Esophagus squamous epithelium (tissue), 5 donors: ENCODE measurements around the gene EPG5. TPM values are rescaled to one million over a fixed set of nuclear protein-coding genes. Genes with fewer than 3 reads are reported as not detected.
"Not testable (repeated sequence)": the region's sequence is repeated elsewhere in the genome, so short reads cannot be mapped to it uniquely, and the experiment has no call there.

Source experiments
- DNase-seq: peaks from one replicate; lab custom pipeline; 2025; lab: John Stamatoyannopoulos, UW
- H3K27ac ChIP-seq, 4 donors: fragments of 200-600 bp; sonication (generic); one replicate each; pipeline ENCODE4 v1.5.1; 2016 to 2019; ENCODE audit warnings: mild to moderate bottlenecking in 1 of 4
- H3K27me3 ChIP-seq, 4 donors: fragments of 200-600 bp; sonication (generic); 1 replicate in 3 of 4; 2 replicates in 1 of 4; pipeline versions ENCODE4 v1.5.1 to v1.6.0; 2017 to 2021; ENCODE audit warnings: antibody characterized with exemption in 1 of 4
- H3K36me3 ChIP-seq, 3 donors: fragments of 200-600 bp; sonication (generic); one replicate each; pipeline ENCODE4 v1.5.1; 2016 to 2019
- H3K4me1 ChIP-seq, 3 donors: fragments of 200-600 bp; sonication (generic); one replicate each; pipeline ENCODE4 v1.5.1; 2017 to 2019
- H3K4me3 ChIP-seq, 4 donors: fragments of 200-600 bp; sonication (generic); 1 replicate in 3 of 4; 2 replicates in 1 of 4; pipeline ENCODE4 v1.5.1; 2016 to 2019; ENCODE audit warnings: mild to moderate bottlenecking in 2 of 4, moderate library complexity in 1 of 4
- H3K9me3 ChIP-seq, 3 donors: fragments of 200-600 bp; sonication (generic); one replicate each; pipeline ENCODE4 v1.5.1; 2016 to 2019
- CTCF ChIP-seq, 6 experiments: fragments of 450-650 bp in 4 of 6; fragments of 200-600 bp in 2 of 6; sonication (generic) in 2 of 6; IDR thresholded peaks; one replicate each; pipeline ENCODE4 v1.5.1; 2016 to 2019; ENCODE audit warnings: antibody characterized with exemption in 6 of 6, mild to moderate bottlenecking in 4 of 6, moderate library complexity in 4 of 6
- POLR2A ChIP-seq, 4 donors: fragments of 450-650 bp; IDR thresholded peaks; one replicate each; pipeline ENCODE4 v1.6.1; 2017; ENCODE audit warnings: antibody characterized with exemption in 4 of 4, mild to moderate bottlenecking in 4 of 4, moderate library complexity in 3 of 4
- WGBS, 2 donors: methylation state at CpG; one replicate each; pipeline ENCODE4 v1.1.5; 2018; 5-methylcytosine and 5-hydroxymethylcytosine counted together
- intact Hi-C: fragments of 100-400 bp; cut with DNase I; formaldehyde crosslinking; loops from one replicate; pipeline ENCODE4 v1.15.0; 2022
- total RNA-seq, 4 donors: library from RNA; depleted of rRNA; stranded (reverse); fragments of >200 nt; gene quantifications; one replicate each; pipeline ENCODE4 v1.1.0, GENCODE V29; 2016
- donor health status: DM: yes; HTN: yes; CAD: no.

Gene EPG5
- total RNA-seq, 4 donors from 2014 or later, result 7.8 to 28.8 (median 22.6) TPM

DNA sequence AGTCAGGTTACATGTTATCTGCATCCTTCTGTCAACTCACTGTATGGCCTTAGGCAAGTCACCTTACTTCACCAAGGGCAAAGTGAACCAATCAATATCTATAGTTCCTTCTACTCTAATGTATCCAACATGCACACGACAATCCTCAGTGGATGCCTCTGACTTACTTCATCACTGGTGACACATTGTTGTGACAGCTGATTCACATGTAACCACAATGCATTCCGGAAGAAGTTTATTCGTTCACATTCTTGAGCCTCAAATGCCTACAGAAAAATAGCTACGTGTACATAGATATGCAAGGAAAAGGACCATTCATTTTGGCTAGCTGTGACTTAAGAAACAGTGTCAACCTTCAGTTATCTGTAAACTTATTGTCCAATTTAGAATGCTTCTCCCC is 26.3 kb upstream of the EPG5 start:
- DNase-seq, result no peak
- Histone ChIP-seq H3K9me3 (no peaks in the 10 kb centered on the region), H3K27me3 (no peaks in the 10 kb centered on the region), H3K36me3 (peaks cover 0 to 33% (median 0%) of the 10 kb centered on the region in 3 donors), H3K27ac (no peak overlapping the region), H3K4me3 (no peak overlapping the region), H3K4me1 (no peaks in the 10 kb centered on the region)
- WGBS, 2 donors, result 64 to 89% methylated on average over 4 of the region's 4 CpGs
- intact Hi-C loops, result no loop called here
- TF ChIP-seq POLR2A (IDR thresholded peaks at IDR 0.05), result no peak
- no peak for TF ChIP-seq CTCF (IDR thresholded peaks at IDR 0.05)

DNA sequence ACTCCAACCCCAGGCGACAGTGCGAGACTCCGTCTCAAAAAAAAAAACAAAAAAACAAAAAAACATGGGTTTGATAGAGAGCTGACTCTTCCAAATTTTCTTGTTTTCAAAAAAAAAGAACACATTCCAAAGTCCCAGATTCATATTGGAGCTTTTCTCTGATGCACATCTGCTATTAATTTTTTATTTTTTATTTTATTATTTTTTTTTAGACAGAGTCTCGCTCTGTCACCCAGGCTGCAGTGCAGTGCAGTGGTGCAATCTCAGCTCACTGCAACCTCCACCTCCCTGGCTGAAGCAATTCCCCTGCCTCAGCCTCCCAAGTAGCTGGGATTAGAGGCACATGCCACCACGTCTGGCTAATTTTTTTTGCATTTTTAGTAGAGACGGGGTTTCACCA is 25.4 kb upstream of the EPG5 start:
- intact Hi-C loops, H3K27ac ChIP-seq, H3K27me3 ChIP-seq, H3K4me3 ChIP-seq, DNase-seq, H3K4me1 ChIP-seq, H3K9me3 ChIP-seq: not testable (repeated sequence)
- peaks cover 0 to 42% (median 0%) of the 10 kb centered on the region in 3 donors for H3K36me3 ChIP-seq
- 76 to 82% methylated on average over 6 of the region's 6 CpGs for WGBS, 2 donors

DNA sequence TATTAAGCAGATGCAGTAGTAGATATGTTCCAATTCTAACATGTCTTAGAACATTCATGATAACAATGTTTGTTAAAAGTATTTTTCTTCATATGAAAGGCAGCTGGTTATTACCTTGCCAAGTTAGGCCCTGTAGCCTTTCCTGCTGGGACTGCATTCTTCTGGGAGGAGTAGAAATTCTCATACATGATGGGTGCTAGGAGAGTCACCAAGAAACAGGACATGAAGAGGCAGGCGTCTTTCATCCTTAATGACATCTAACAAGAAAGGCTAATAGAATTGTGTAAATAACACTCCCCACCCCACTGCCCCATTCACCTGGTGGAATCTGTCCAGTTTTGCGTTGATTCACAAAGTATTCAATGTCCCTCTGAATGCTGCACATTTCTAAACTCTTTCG is 24.7 kb upstream of the EPG5 start:
- Histone ChIP-seq H3K27me3 (no peaks in the 10 kb centered on the region), H3K4me1 (no peaks in the 10 kb centered on the region), H3K4me3 (no peak overlapping the region), H3K9me3 (no peaks in the 10 kb centered on the region), H3K36me3 (peaks cover 0 to 41% (median 0%) of the 10 kb centered on the region in 3 donors), H3K27ac (no peak overlapping the region)
- WGBS, 2 donors, result 65 to 80% methylated on average over 3 of the region's 3 CpGs
- TF ChIP-seq POLR2A (IDR thresholded peaks at IDR 0.05) (no peak), CTCF (IDR thresholded peaks at IDR 0.05) (no peak)
- intact Hi-C loops, result no loop called here
- DNase-seq, result no peak

GRCh38 chr18:45984546-45985235 is 17.6 kb upstream of the EPG5 start:
- intact Hi-C loops, result no loop called here
- Histone ChIP-seq H3K36me3 (peaks cover 0 to 20% (median 0%) of the 10 kb centered on the region in 3 donors), H3K4me3 (no peak overlapping the region), H3K4me1 (no peaks in the 10 kb centered on the region), H3K27me3 (no peaks in the 10 kb centered on the region), H3K9me3 (no peaks in the 10 kb centered on the region), H3K27ac (no peak overlapping the region)
- 71 to 85% methylated on average over 2 to 4 of the region's 4 CpGs for WGBS, 2 donors
- DNase-seq, result no peak
- no peak for TF ChIP-seq POLR2A (IDR thresholded peaks at IDR 0.05)
- no peak for TF ChIP-seq CTCF (IDR thresholded peaks at IDR 0.05)

DNA sequence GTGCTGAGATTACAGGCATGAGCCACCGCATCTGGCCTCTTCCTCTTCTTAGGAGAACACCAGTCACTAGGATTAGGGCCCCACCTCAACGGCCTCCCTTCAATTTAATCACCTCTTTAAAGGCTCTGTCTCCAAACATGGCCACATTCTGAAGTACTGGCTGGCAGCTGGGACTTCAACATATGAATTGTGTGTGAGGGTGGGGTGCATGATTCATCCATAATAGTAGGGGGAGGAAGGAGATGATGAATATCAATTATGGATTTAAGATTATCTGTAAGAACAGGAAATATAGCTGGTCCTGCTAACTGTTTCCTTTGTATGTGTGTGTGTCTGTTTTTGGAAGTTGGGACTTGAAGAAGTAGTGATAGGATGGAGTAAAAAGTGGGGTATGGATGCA is 14.7 kb upstream of the EPG5 start:
- intact Hi-C loops, result no loop called here
- no peak for TF ChIP-seq CTCF (IDR thresholded peaks at IDR 0.05)
- no peak for TF ChIP-seq POLR2A (IDR thresholded peaks at IDR 0.05)
- no peaks in the 10 kb centered on the region for H3K9me3 ChIP-seq
- no peak for DNase-seq
- H3K27ac ChIP-seq, result no peak overlapping the region
- H3K27me3 ChIP-seq, result no peaks in the 10 kb centered on the region
- 83% methylated on average over 1 to 2 of the region's 2 CpGs for WGBS, 2 donors
- H3K4me3 ChIP-seq, result no peak overlapping the region
- no peaks in the 10 kb centered on the region for H3K36me3 ChIP-seq
- H3K4me1 ChIP-seq, result no peaks in the 10 kb centered on the region
